Measurements from ENCODE around the gene CDK15.

Gene CDK15

DNA sequence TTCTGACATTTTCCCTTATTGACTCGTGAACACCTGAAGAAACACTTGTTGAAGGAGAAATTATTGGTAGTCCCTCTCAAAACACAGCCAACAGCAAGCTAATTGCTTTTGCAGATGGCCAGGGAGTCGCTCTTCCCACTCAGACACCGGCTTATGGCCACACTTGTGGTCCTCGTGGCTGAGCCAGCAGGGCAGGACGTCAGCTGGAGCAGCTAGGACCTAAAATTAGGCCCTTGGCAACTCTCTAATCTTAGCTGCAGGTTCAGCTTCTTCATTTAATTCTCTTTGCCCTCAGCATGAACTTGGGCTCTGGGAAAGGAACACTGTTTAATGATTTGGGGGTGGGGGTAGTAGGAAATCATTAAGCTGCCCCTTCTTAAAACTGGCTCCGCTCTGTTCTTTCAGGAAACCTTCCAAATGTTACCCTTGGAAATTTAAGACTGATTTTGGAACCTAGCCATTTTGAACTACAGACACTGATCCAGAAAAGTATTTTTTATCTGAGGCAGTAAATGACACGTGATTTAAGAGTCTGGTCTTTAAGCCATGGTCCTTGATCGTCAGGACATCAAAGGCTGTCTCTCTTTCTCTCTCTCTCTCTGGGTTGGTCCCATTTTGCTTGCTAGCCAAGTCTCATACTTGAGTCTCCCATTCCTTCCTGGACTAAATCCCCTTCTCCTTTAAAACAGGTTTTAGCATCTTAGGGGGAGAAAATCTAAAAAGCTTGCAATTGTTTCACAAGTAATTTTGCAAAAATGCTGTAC is 77.5 kb downstream of the CDK15 start:
- Histone ChIP-seq H3K36me3 (ENCODE audit: control insufficient read depth, insufficient read depth, low read length) (no peaks in the 10 kb centered on the region), H3K9ac (ENCODE audit: low read length) (no peak overlapping the region), H3K56ac (ENCODE audit: low read length) (no peak overlapping the region), H2BK120ac (ENCODE audit: low read depth, low read length) (no peak overlapping the region), H3K4ac (ENCODE audit: low read depth, low read length) (no peak overlapping the region), H3K27ac (ENCODE audit: low read depth, low read length) (no peak overlapping the region), H3K4me3 (ENCODE audit: low read length) (no peak overlapping the region), H3K27me3 (ENCODE audit: insufficient read depth, low read length, poor library complexity) (no peaks in the 10 kb centered on the region), H4K5ac (ENCODE audit: low read length) (no peak overlapping the region), H3K79me1 (ENCODE audit: low read length) (no peaks in the 10 kb centered on the region), H4K8ac (ENCODE audit: low read depth, low read length) (no peak overlapping the region), H2BK15ac (replicated peaks; ENCODE audit: low read depth) (no peak overlapping the region), H2AK5ac (ENCODE audit: low read length) (no peak overlapping the region), H3K79me2 (ENCODE audit: control insufficient read depth, insufficient read depth, low read length) (no peaks in the 10 kb centered on the region), H3K4me1 (ENCODE audit: control insufficient read depth, low read depth, low read length) (peaks cover 6% of the 10 kb centered on the region), H3K4me2 (ENCODE audit: low read length) (no peak overlapping the region), H3K18ac (ENCODE audit: low read length) (no peak overlapping the region), H2BK5ac (ENCODE audit: low read length) (no peak overlapping the region), H3K23ac (ENCODE audit: low read length) (no peak overlapping the region)
- no peak for DNase-seq
- no CpG with 5 or more reads among the region's 8 CpGs for WGBS (ENCODE audit: extremely low coverage, insufficient coverage, low lambda C conversion rate)

DNA sequence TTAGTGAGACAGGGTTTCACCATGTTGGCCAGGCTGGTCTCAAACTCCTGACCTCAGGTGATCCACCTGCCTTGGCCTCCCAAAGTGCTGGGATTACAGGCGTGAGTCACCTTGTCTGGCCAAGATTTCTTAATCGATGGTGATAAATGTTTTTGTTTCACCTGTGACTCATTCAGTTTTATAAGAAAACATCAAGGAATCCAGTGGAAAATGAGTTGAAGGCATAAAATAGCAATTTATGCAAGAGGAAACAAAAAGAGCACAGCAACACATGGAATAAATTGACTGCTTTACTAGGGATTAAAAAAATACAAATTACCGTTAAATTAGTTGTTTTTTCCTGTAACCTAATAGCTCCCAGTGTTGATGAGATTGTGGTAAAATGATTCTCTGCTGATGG is 80.2 kb downstream of the CDK15 start:
- Histone ChIP-seq H3K23ac (ENCODE audit: low read length) (no peak overlapping the region), H3K56ac (ENCODE audit: low read length) (no peak overlapping the region), H3K18ac (ENCODE audit: low read length) (no peak overlapping the region), H3K27ac (ENCODE audit: low read depth, low read length) (no peak overlapping the region), H2BK5ac (ENCODE audit: low read length) (no peak overlapping the region), H3K4me1 (ENCODE audit: control insufficient read depth, low read depth, low read length) (peaks cover 6% of the 10 kb centered on the region), H2BK15ac (replicated peaks; ENCODE audit: low read depth) (no peak overlapping the region), H3K27me3 (ENCODE audit: insufficient read depth, low read length, poor library complexity) (no peaks in the 10 kb centered on the region), H3K79me2 (ENCODE audit: control insufficient read depth, insufficient read depth, low read length) (no peaks in the 10 kb centered on the region), H2AK5ac (ENCODE audit: low read length) (no peak overlapping the region), H3K4me2 (ENCODE audit: low read length) (no peak overlapping the region), H2BK120ac (ENCODE audit: low read depth, low read length) (no peak overlapping the region), H3K79me1 (ENCODE audit: low read length) (no peaks in the 10 kb centered on the region), H3K4me3 (ENCODE audit: low read length) (no peak overlapping the region), H4K8ac (ENCODE audit: low read depth, low read length) (no peak overlapping the region), H3K36me3 (ENCODE audit: control insufficient read depth, insufficient read depth, low read length) (no peaks in the 10 kb centered on the region), H3K9ac (ENCODE audit: low read length) (no peak overlapping the region), H4K5ac (ENCODE audit: low read length) (no peak overlapping the region), H3K4ac (ENCODE audit: low read depth, low read length) (no peak overlapping the region)
- no peak for DNase-seq
- WGBS (ENCODE audit: extremely low coverage, insufficient coverage, low lambda C conversion rate): no CpG with 5 or more reads among the region's 3 CpGs

DNA sequence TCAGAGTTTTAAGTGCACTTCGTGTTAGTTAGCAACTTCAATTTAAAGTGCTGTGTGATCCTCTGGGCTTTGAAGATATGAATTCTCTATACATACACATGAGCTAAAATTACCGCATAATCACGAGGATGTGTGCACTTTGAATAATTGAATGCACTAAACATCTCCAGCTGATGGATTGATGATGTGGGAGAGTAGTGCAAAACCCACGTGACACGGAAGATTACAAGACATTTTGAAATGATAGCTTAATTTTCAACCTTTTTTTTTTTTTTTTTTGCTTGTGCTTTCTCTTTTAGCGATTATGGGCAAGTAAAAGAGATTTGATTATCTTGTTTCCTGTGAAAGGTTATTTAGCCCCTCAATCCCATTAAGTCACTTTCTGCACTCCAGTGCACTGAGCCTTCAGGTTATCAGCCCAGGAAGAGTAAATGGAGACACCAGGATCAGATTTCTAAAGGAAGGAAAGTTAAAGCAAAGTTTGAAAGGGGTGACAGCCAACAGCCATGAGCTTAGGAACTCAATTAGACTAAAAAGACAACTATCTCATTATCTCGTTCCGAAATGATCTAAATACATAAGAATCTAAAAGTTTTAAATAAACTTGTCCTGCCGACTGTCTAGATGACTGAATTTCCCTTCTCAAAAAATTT is 81.6 kb downstream of the CDK15 start:
- H3K18ac ChIP-seq (ENCODE audit: low read length): no peak overlapping the region
- no peak overlapping the region for H4K8ac ChIP-seq (ENCODE audit: low read depth, low read length)
- H3K79me2 ChIP-seq (ENCODE audit: control insufficient read depth, insufficient read depth, low read length): no peaks in the 10 kb centered on the region
- H3K4me2 ChIP-seq (ENCODE audit: low read length): no peak overlapping the region
- no peak overlapping the region for H3K23ac ChIP-seq (ENCODE audit: low read length)
- H3K4me3 ChIP-seq (ENCODE audit: low read length): no peak overlapping the region
- H2AK5ac ChIP-seq (ENCODE audit: low read length): no peak overlapping the region
- peak overlapping the region; percentile 49 for H3K27ac ChIP-seq (ENCODE audit: low read depth, low read length)
- H2BK15ac ChIP-seq (replicated peaks; ENCODE audit: low read depth): no peak overlapping the region
- no CpG with 5 or more reads among the region's 9 CpGs for WGBS (ENCODE audit: extremely low coverage, insufficient coverage, low lambda C conversion rate)
- no peak overlapping the region for H4K5ac ChIP-seq (ENCODE audit: low read length)
- H3K56ac ChIP-seq (ENCODE audit: low read length): peak overlapping the region; percentile 36
- no peaks in the 10 kb centered on the region for H3K36me3 ChIP-seq (ENCODE audit: control insufficient read depth, insufficient read depth, low read length)
- H2BK120ac ChIP-seq (ENCODE audit: low read depth, low read length): no peak overlapping the region
- peak overlapping the region; percentile 44 for H3K4ac ChIP-seq (ENCODE audit: low read depth, low read length)
- no peak for DNase-seq
- H3K27me3 ChIP-seq (ENCODE audit: insufficient read depth, low read length, poor library complexity): no peaks in the 10 kb centered on the region
- no peak overlapping the region for H3K9ac ChIP-seq (ENCODE audit: low read length)
- H2BK5ac ChIP-seq (ENCODE audit: low read length): no peak overlapping the region
- no peaks in the 10 kb centered on the region for H3K79me1 ChIP-seq (ENCODE audit: low read length)
- peaks cover 3% of the 10 kb centered on the region for H3K4me1 ChIP-seq (ENCODE audit: control insufficient read depth, low read depth, low read length)

DNA sequence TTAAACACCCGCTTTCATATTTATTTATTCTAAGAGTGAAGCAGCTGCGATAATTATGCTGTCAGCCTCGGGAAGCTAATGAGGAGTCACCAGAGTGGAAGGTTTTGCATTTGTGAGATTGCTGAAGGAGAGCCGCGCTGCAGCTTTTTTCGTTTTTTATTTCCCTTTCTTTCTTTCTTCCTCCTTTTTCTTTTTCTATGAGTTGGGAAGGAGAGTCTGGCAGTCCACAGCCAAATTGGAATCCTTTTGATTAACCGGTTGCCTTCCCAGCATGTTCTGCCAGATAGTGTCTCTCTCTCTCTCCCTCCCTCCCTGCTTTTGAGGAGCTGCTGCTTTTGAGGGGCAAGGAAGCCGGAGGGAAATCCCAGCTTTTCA is 82.1 kb downstream of the CDK15 start:
- H3K4ac ChIP-seq (ENCODE audit: low read depth, low read length): peak overlapping the region; percentile 6
- peak overlapping the region; percentile 53 for H3K9ac ChIP-seq (ENCODE audit: low read length)
- no peaks in the 10 kb centered on the region for H3K36me3 ChIP-seq (ENCODE audit: control insufficient read depth, insufficient read depth, low read length)
- H3K27me3 ChIP-seq (ENCODE audit: insufficient read depth, low read length, poor library complexity): no peaks in the 10 kb centered on the region
- peak overlapping the region; percentile 6 for H3K4me2 ChIP-seq (ENCODE audit: low read length)
- no peak overlapping the region for H4K8ac ChIP-seq (ENCODE audit: low read depth, low read length)
- no peak for DNase-seq
- H3K4me3 ChIP-seq (ENCODE audit: low read length): no peak overlapping the region
- H3K23ac ChIP-seq (ENCODE audit: low read length): no peak overlapping the region
- H2AK5ac ChIP-seq (ENCODE audit: low read length): no peak overlapping the region
- H4K5ac ChIP-seq (ENCODE audit: low read length): no peak overlapping the region
- no peak overlapping the region for H2BK15ac ChIP-seq (replicated peaks; ENCODE audit: low read depth)
- no peak overlapping the region for H2BK120ac ChIP-seq (ENCODE audit: low read depth, low read length)
- H3K27ac ChIP-seq (ENCODE audit: low read depth, low read length): peak overlapping the region; percentile 49
- WGBS (ENCODE audit: extremely low coverage, insufficient coverage, low lambda C conversion rate): no CpG with 5 or more reads among the region's 8 CpGs
- H3K79me2 ChIP-seq (ENCODE audit: control insufficient read depth, insufficient read depth, low read length): no peaks in the 10 kb centered on the region
- H3K79me1 ChIP-seq (ENCODE audit: low read length): no peaks in the 10 kb centered on the region
- H3K4me1 ChIP-seq (ENCODE audit: control insufficient read depth, low read depth, low read length): peaks cover 3% of the 10 kb centered on the region
- peak overlapping the region; percentile 54 for H2BK5ac ChIP-seq (ENCODE audit: low read length)
- peak overlapping the region; percentile 92 for H3K18ac ChIP-seq (ENCODE audit: low read length)
- peak overlapping the region; percentile 61 for H3K56ac ChIP-seq (ENCODE audit: low read length)

- Histone ChIP-seq H3K9ac (ENCODE audit: low read length) (no peak overlapping the region), H3K27me3 (ENCODE audit: insufficient read depth, low read length, poor library complexity) (no peaks in the 10 kb centered on the region), H2AK5ac (ENCODE audit: low read length) (no peak overlapping the region), H3K23ac (ENCODE audit: low read length) (peak overlapping the region; percentile 26), H2BK5ac (ENCODE audit: low read length) (no peak overlapping the region), H3K56ac (ENCODE audit: low read length) (peak overlapping the region; percentile 27), H3K79me1 (ENCODE audit: low read length) (no peaks in the 10 kb centered on the region), H4K8ac (ENCODE audit: low read depth, low read length) (no peak overlapping the region), H3K27ac (ENCODE audit: low read depth, low read length) (no peak overlapping the region), H2BK120ac (ENCODE audit: low read depth, low read length) (no peak overlapping the region), H3K18ac (ENCODE audit: low read length) (no peak overlapping the region), H3K4me2 (ENCODE audit: low read length) (no peak overlapping the region), H3K79me2 (ENCODE audit: control insufficient read depth, insufficient read depth, low read length) (no peaks in the 10 kb centered on the region), H3K4me1 (ENCODE audit: control insufficient read depth, low read depth, low read length) (peaks cover 3% of the 10 kb centered on the region), H2BK15ac (replicated peaks; ENCODE audit: low read depth) (no peak overlapping the region), H4K5ac (ENCODE audit: low read length) (no peak overlapping the region), H3K4ac (ENCODE audit: low read depth, low read length) (no peak overlapping the region), H3K4me3 (ENCODE audit: low read length) (no peak overlapping the region), H3K36me3 (ENCODE audit: control insufficient read depth, insufficient read depth, low read length) (no peaks in the 10 kb centered on the region)
- no peak for DNase-seq
These were observed 84.1 kb downstream of the CDK15 start for GRCh38 chr2:201890453-201890852.
